Coronary artery (tissue), 2 donors: Measurements from ENCODE around the gene CBARP.

Experiments used
- DNase-seq: peaks from one replicate; pipeline ENCODE4 v3.0.0-alpha.2; 2017; ENCODE audit warnings: low spot score
- H3K27ac ChIP-seq, 2 donors: fragments of 200-600 bp; sonication (generic); one replicate each; pipeline ENCODE4 v1.5.1; 2016 to 2019
- H3K4me3 ChIP-seq: fragments of 200-600 bp; sonication (generic); 2 replicates; pipeline ENCODE4 v1.5.1; 2016; ENCODE audit warnings: mild to moderate bottlenecking, moderate library complexity
- TF ChIP-seq, protein P1 (sequence below): fragments of 200-600 bp; sonication (generic); IDR thresholded peaks from one replicate; pipeline ENCODE4 v1.5.1; 2019; ENCODE audit warnings: antibody characterized with exemption

Gene CBARP

GRCh38 chr19:1244693-1245451, 7.1 kb upstream of the CBARP start:
- no peak for DNase-seq
- peak overlapping the region; percentile 67 for H3K4me3 ChIP-seq
- TF ChIP-seq, protein P1, sequence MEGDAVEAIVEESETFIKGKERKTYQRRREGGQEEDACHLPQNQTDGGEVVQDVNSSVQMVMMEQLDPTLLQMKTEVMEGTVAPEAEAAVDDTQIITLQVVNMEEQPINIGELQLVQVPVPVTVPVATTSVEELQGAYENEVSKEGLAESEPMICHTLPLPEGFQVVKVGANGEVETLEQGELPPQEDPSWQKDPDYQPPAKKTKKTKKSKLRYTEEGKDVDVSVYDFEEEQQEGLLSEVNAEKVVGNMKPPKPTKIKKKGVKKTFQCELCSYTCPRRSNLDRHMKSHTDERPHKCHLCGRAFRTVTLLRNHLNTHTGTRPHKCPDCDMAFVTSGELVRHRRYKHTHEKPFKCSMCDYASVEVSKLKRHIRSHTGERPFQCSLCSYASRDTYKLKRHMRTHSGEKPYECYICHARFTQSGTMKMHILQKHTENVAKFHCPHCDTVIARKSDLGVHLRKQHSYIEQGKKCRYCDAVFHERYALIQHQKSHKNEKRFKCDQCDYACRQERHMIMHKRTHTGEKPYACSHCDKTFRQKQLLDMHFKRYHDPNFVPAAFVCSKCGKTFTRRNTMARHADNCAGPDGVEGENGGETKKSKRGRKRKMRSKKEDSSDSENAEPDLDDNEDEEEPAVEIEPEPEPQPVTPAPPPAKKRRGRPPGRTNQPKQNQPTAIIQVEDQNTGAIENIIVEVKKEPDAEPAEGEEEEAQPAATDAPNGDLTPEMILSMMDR, result no peak
- peak overlapping the region; percentile 91 to 95 for H3K27ac ChIP-seq

- DNase-seq, result no peak
- Histone ChIP-seq H3K4me3 (peak overlapping the region; percentile 67), H3K27ac (peak overlapping the region; percentile 91 to 95)
- TF ChIP-seq, protein P1, result peak; percentile 94
Observed at GRCh38 chr19:1243768-1244692, 6.2 kb upstream of the CBARP start.

DNA sequence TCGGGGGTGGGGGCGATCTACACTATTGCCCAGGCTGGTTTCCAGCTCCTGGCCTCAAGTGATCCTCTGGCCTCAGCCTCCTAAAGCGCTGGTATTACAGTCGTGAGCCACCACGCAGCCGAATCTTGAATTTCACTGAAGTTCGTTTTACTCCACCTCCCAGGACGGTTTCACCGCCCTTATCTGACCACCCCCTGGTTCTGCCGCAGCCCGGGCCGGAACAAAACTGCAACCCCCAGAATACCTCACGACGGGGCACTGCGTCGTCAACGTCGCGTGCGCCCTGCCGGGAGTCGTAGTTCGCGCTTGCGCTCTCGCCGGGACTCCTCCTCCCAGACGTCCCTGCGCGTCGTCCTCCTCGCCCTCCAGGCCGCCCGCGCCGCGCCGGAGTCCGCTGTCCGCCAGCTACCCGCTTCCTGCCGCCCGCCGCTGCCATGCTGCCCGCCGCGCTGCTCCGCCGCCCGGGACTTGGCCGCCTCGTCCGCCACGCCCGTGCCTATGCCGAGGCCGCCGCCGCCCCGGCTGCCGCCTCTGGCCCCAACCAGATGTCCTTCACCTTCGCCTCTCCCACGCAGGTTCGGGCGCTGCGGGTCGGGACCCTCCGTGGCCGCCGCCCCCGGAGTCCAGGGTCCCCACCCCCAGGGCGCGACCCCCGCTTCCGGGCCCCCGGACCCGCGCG, 3.8 kb upstream of the CBARP start, which contains the start of gene ATP5F1D:
Gene ATP5F1D (plus strand): TSS at position 335 of the 679 bp plus-strand sequence. CDS start 100 bp downstream, at position 435.
- TF ChIP-seq, protein P1, result no peak
- Histone ChIP-seq H3K27ac (peak within 1 kb of the TSS; percentile 95 to 97), H3K4me3 (peak within 1 kb of the TSS; percentile 98)
- peak; percentile 95 for DNase-seq

- Histone ChIP-seq H3K27ac (peak overlapping the region; percentile 94 to 95), H3K4me3 (peak overlapping the region; percentile 98)
- TF ChIP-seq, protein P1, result no peak
- no peak for DNase-seq
Observed at GRCh38 chr19:1240925-1241324, 3.1 kb upstream of the CBARP start.

- H3K4me3 ChIP-seq, result peak overlapping the region; percentile 98
- TF ChIP-seq, protein P1, result peak; percentile 89
- H3K27ac ChIP-seq, result peak overlapping the region; percentile 94 to 95
- no peak for DNase-seq
Observed at GRCh38 chr19:1239796-1240737, 2.3 kb upstream of the CBARP start.

DNA sequence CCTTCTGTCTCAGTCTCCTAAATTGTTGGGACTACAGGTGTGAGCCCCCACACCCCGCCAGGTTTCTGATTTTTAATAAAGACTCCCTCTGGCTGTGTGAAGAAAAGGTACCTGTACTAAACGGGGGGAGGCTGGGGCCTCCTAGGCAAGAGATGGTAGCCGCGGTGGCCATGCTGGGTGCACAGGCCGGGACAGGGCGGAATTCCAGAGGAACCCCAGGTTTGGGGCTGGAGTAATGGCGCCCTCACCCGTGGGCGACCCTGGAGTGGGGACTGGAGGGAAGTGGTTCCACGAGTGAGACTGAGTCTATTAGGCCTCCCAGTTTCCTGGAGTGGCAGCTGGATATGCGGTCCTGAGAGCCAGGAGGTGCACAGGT, 1.6 kb upstream of the CBARP start:
- no peak for DNase-seq
- TF ChIP-seq, protein P1, result no peak
- Histone ChIP-seq H3K4me3 (no peak overlapping the region), H3K27ac (peak overlapping the region; percentile 94 to 95)
